ENCODE results near the gene ADGRA3. TPM values are rescaled to one million over a fixed set of nuclear protein-coding genes. Genes with fewer than 3 reads are reported as not detected.

Gene ADGRA3
- total and polyA plus RNA-seq, 11 donors: 9.6 to 43.9 (median 21.5) TPM

GRCh38 chr4:22483551-22483981 lies 32.3 kb downstream of the ADGRA3 start:
- Histone ChIP-seq H3K27me3 (no peaks in the 10 kb centered on the region), H3K36me3 (no peaks in the 10 kb centered on the region), H3K27ac (no peak overlapping the region), H3K9me3 (no peaks in the 10 kb centered on the region), H3K4me3 (no peak overlapping the region), H3K4me1 (peaks cover 0 to 37% (median 9%) of the 10 kb centered on the region in 12 donors)
- WGBS, 4 donors: 43 to 57% (median 46%) methylated on average over 1 of the region's 1 CpG
- ATAC-seq: no peak
- no peak for TF ChIP-seq POLR2A (IDR thresholded peaks at IDR 0.05)
- TF ChIP-seq, protein P1, sequence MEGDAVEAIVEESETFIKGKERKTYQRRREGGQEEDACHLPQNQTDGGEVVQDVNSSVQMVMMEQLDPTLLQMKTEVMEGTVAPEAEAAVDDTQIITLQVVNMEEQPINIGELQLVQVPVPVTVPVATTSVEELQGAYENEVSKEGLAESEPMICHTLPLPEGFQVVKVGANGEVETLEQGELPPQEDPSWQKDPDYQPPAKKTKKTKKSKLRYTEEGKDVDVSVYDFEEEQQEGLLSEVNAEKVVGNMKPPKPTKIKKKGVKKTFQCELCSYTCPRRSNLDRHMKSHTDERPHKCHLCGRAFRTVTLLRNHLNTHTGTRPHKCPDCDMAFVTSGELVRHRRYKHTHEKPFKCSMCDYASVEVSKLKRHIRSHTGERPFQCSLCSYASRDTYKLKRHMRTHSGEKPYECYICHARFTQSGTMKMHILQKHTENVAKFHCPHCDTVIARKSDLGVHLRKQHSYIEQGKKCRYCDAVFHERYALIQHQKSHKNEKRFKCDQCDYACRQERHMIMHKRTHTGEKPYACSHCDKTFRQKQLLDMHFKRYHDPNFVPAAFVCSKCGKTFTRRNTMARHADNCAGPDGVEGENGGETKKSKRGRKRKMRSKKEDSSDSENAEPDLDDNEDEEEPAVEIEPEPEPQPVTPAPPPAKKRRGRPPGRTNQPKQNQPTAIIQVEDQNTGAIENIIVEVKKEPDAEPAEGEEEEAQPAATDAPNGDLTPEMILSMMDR (IDR thresholded peaks at IDR 0.05): no peak
- no peak for DNase-seq
- intact Hi-C loops (cut with DNase I): no loop called here

DNA sequence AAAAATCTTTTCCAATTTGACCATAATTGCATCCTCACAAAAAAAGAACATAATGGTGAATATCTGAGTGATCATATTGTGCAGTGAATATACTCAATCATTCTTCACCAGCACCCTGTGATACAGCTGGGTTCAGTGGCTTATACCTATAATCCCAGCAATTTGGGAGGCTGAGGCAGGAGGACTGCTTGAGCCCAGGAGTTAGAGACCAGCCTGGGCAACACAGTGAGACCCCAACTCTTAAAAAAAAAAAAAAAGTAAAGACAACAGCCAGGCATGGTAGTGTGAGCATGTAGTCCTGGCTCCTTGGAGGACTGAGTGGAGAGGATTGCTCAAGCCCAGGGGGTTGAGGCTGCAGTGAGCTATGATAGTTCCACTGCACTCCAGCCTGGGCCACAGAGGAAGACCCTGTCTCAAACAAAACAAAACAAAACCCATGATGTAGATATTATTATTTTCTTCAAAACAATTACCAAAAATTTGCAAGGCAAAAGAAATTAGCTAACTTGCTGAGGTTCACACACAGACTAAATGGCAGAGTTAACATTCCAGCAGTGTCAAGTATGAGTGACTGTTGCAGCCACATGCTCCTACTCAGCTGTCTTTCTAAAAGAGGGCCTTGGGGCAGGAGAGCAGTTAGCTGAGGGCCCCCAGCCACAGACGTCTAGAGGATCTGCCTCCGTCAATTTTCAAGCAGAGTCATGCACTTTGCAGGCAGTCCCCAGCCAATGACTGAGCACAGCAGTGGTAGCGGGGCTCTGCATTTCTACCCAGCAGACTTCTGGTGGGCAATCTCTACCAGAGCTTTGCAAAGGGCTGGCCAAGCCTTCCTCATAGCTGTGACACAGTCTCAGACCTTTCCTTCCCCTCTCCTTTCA lies 33.4 kb downstream of the ADGRA3 start:
- Histone ChIP-seq H3K9me3 (no peaks in the 10 kb centered on the region), H3K36me3 (no peaks in the 10 kb centered on the region), H3K4me1 (peaks cover 0 to 28% (median 9%) of the 10 kb centered on the region in 12 donors), H3K27ac (peak overlapping the region in 1 of 12 donors; percentile 41), H3K4me3 (no peak overlapping the region), H3K27me3 (no peaks in the 10 kb centered on the region)
- no peak for DNase-seq
- 50 to 70% (median 57%) methylated on average over 3 of the region's 3 CpGs for WGBS, 4 donors
- intact Hi-C loops (cut with DNase I): no loop called here
- peak in 2 of 4 donors; percentile 23 to 31 for ATAC-seq
- TF ChIP-seq, protein P1 (IDR thresholded peaks at IDR 0.05): no peak
- TF ChIP-seq POLR2A (IDR thresholded peaks at IDR 0.05): no peak

DNA sequence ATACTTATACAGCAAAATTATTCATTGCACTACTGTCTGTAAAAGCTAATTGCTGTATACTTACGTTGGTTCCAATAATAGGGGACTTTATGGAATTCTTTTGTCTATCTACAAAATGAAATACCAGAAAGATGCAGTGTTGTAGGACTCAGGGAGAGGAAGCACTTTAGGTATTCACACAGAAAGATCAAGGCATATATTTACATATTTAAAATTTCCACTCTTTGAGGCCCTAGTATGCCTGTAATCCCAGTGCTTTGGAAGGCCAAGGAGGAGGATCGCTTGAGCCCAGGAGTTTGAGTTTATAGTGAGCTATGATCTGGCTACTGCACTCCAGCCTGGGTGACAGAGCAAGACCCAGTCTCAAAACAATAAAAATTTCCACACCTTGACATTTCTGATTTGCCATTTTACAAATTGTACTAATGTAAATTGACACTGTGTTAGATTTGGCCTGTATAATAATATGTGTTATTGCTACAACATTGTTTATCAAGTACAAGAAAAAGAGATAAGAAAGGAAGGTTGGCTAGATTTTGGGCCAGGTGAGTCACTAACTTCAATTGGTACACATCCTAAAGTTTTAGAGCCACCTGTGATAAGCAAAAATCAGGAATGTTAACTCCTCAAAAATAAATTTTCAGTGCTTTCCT lies 35.1 kb downstream of the ADGRA3 start:
- Histone ChIP-seq H3K9me3 (no peaks in the 10 kb centered on the region), H3K4me3 (no peak overlapping the region), H3K27me3 (no peaks in the 10 kb centered on the region), H3K27ac (no peak overlapping the region), H3K36me3 (no peaks in the 10 kb centered on the region), H3K4me1 (peaks cover 0 to 14% (median 4%) of the 10 kb centered on the region in 12 donors)
- ATAC-seq (no peak), DNase-seq (no peak)
- WGBS, 4 donors: 74 to 85% (median 79%) methylated on average over 2 of the region's 2 CpGs
- intact Hi-C loops (cut with DNase I): no loop called here
- no peak for TF ChIP-seq POLR2A (IDR thresholded peaks at IDR 0.05)
- TF ChIP-seq, protein P1 (IDR thresholded peaks at IDR 0.05): no peak

DNA sequence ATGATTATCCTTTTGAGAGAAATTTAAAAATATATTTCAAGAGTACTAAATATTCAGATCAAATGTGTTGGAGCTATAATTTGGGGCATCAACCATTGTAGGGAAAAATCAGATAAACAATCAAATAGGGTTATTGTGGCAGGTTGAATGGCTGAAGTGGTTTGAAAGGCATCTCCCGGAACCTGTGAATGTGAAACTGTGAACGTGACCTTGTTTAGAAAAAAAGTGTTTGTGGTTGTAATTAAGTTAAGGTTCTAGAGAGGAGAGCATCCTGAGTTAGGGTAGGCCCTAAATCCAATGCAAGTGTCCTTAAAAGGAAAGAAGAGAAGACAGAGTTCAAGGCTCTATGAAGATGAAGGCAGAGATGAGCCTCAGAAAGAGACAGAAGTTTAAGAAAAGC lies 37.4 kb downstream of the ADGRA3 start:
- ATAC-seq: no peak
- WGBS, 4 donors: 41 to 48% (median 41%) methylated on average over 2 of the region's 2 CpGs
- no peak for DNase-seq
- no peaks in the 10 kb centered on the region for H3K9me3 ChIP-seq
- H3K4me3 ChIP-seq: no peak overlapping the region
- no peaks in the 10 kb centered on the region for H3K27me3 ChIP-seq
- no peak overlapping the region for H3K27ac ChIP-seq
- TF ChIP-seq, protein P1 (IDR thresholded peaks at IDR 0.05): no peak
- TF ChIP-seq POLR2A (IDR thresholded peaks at IDR 0.05): no peak
- peaks cover 0 to 15% (median 4%) of the 10 kb centered on the region in 12 donors for H3K4me1 ChIP-seq
- intact Hi-C loops (cut with DNase I): no loop called here
- no peaks in the 10 kb centered on the region for H3K36me3 ChIP-seq

All from heart left ventricle (tissue), 16 donors.